CD4-positive, alpha-beta T cell treated with Interleukin-17A for 4 hours (primary cell): ENCODE results near the gene PDIK1L.

Source experiments
- DNase-seq: peaks from one replicate; pipeline ENCODE4 v3.0.0-alpha.2; 2020; ENCODE audit warnings: mixed read lengths

PDIK1L gene

GRCh38 chr1:26124418-26125331 lies 13.1 kb downstream of the PDIK1L start:
- no peak for DNase-seq

- no peak for DNase-seq
Measured at GRCh38 chr1:26125382-26125781, 13.8 kb downstream of the PDIK1L start.

GRCh38 chr1:26125946-26126320 lies 14.3 kb downstream of the PDIK1L start:
- DNase-seq, result no peak

- DNase-seq, result peak; percentile 64
Measured at GRCh38 chr1:26126321-26127084, 14.9 kb downstream of the PDIK1L start.

GRCh38 chr1:26127235-26128163 lies 15.9 kb downstream of the PDIK1L start:
- peak; percentile 46 for DNase-seq

- DNase-seq, result no peak
Measured at GRCh38 chr1:26129778-26130177, 18.2 kb downstream of the PDIK1L start.

- DNase-seq, result no peak
Measured at GRCh38 chr1:26130695-26131094, 19.1 kb downstream of the PDIK1L start.

- DNase-seq, result no peak
Measured at GRCh38 chr1:26132128-26132833, 20.7 kb downstream of the PDIK1L start.

- no peak for DNase-seq
Measured at GRCh38 chr1:26132834-26133167, 21.2 kb downstream of the PDIK1L start.

- no peak for DNase-seq
Measured at GRCh38 chr1:26134466-26134865, 22.8 kb downstream of the PDIK1L start.

- DNase-seq, result no peak
Measured at GRCh38 chr1:26138974-26139558, 27.4 kb downstream of the PDIK1L start.

- no peak for DNase-seq
Measured at GRCh38 chr1:26142159-26142558, 30.5 kb downstream of the PDIK1L start.

- DNase-seq, result peak; percentile 91
Measured at GRCh38 chr1:26145041-26145959, 33.7 kb downstream of the PDIK1L start.

GRCh38 chr1:26145960-26146294 lies 34.3 kb downstream of the PDIK1L start:
- no peak for DNase-seq

- no peak for DNase-seq
Measured at GRCh38 chr1:26148887-26149286, 37.3 kb downstream of the PDIK1L start.

GRCh38 chr1:26153966-26154532 lies 42.4 kb downstream of the PDIK1L start:
- no peak for DNase-seq

- no peak for DNase-seq
Measured at GRCh38 chr1:26154750-26155149, 43.1 kb downstream of the PDIK1L start.

- DNase-seq, result no peak
Measured at GRCh38 chr1:26155370-26156284, 44.0 kb downstream of the PDIK1L start.

- no peak for DNase-seq
Measured at GRCh38 chr1:26156285-26157038, 44.8 kb downstream of the PDIK1L start.
